ENCODE data around the gene UMODL1.

DNA sequence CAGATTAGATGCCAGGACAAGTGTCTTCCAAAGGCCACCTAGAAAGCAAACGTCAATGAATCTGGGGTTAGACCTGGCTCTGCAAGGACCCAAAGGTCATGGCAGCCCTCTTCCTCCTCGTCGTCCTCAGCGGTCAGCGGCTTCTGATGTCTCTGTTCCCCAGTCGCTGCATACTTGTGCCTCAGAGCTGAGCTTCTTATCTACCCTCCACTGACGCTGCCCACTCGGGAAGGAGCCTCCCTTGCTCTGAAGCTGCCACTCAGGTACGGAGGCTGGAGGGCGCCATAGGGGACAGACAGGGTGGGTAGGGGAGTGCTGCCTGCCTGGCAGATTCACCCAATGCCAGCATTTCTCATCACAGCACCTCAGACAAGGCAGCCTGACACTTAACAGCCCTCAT lies 11.4 kb upstream of the UMODL1 start:
- TF ChIP-seq, protein P1, sequence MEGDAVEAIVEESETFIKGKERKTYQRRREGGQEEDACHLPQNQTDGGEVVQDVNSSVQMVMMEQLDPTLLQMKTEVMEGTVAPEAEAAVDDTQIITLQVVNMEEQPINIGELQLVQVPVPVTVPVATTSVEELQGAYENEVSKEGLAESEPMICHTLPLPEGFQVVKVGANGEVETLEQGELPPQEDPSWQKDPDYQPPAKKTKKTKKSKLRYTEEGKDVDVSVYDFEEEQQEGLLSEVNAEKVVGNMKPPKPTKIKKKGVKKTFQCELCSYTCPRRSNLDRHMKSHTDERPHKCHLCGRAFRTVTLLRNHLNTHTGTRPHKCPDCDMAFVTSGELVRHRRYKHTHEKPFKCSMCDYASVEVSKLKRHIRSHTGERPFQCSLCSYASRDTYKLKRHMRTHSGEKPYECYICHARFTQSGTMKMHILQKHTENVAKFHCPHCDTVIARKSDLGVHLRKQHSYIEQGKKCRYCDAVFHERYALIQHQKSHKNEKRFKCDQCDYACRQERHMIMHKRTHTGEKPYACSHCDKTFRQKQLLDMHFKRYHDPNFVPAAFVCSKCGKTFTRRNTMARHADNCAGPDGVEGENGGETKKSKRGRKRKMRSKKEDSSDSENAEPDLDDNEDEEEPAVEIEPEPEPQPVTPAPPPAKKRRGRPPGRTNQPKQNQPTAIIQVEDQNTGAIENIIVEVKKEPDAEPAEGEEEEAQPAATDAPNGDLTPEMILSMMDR (IDR thresholded peaks at IDR 0.05; ENCODE audit: borderline replicate concordance, extremely low read depth, low read length, poor library complexity, severe bottlenecking) = no peak
- no peak for TF ChIP-seq EZH2 (IDR thresholded peaks at IDR 0.05; ENCODE audit: borderline replicate concordance, low read depth, low read length, severe bottlenecking)
